PC-9 (cell line): ENCODE measurements around the gene TUBGCP2. TPM values are rescaled to one million over a fixed set of nuclear protein-coding genes. Genes with fewer than 3 reads are reported as not detected.

Source experiments
- BruUV-seq: library from RNA; stranded (reverse); fragments of 400-500 nt; replicated peaks from 2 replicates; lab custom pipeline; 2021; lab: Mats Ljungman, UMichigan
- CTCF ChIA-PET: fragments of 300-600 bp; sonication (Branson Sonifier 250); formaldehyde crosslinking; loops from one replicate; lab custom pipeline; 2022; ENCODE audit warnings: antibody characterized with exemption; lab: Charles Lee
- POLR2A ChIA-PET: fragments of 300-600 bp; sonication (Branson Sonifier 250); formaldehyde crosslinking; loops from one replicate; lab custom pipeline; 2022; ENCODE audit warnings: antibody characterized with exemption; ENCODE audit not compliant: unreplicated experiment; lab: Charles Lee
- DNase-seq, 2 experiments: peaks; one replicate each; pipeline versions ENCODE4 v3.0.0 to v3.0.0-alpha.2; 2015 to 2022; ENCODE audit warnings: mixed read lengths in 1 of 2
- H2AFZ ChIP-seq: fragments of 200-600 bp; sonication (generic); 2 replicates; pipeline ENCODE4 v1.8.1; 2017; ENCODE audit warnings: antibody characterized with exemption
- H3F3A ChIP-seq: fragments of 200-600 bp; sonication (generic); 2 replicates; pipeline ENCODE4 v1.8.1; 2017; ENCODE audit warnings: antibody characterized with exemption, mild to moderate bottlenecking, low read depth; ENCODE audit not compliant: insufficient read depth
- H3K27ac ChIP-seq: fragments of 200-600 bp; sonication (generic); 2 replicates; pipeline ENCODE4 v1.6.1; 2016; ENCODE audit warnings: mixed run types
- H3K27me3 ChIP-seq: fragments of 200-600 bp; sonication (generic); 2 replicates; pipeline ENCODE4 v1.6.1; 2016; ENCODE audit warnings: low read depth, mixed run types; ENCODE audit not compliant: insufficient read depth
- H3K36me3 ChIP-seq: fragments of 200-600 bp; sonication (generic); 2 replicates; pipeline ENCODE4 v1.6.1; 2016; ENCODE audit warnings: low read depth, mixed run types
- H3K4me1 ChIP-seq: fragments of 200-600 bp; sonication (generic); replicated peaks from 2 replicates; pipeline ENCODE4 v1.6.1; 2016; ENCODE audit warnings: mixed run types; ENCODE audit not compliant: insufficient read depth
- H3K4me2 ChIP-seq: fragments of 200-600 bp; sonication (generic); 2 replicates; pipeline ENCODE4 v1.6.1; 2017; ENCODE audit warnings: mixed run types
- H3K4me3 ChIP-seq: fragments of 200-600 bp; sonication (generic); 2 replicates; pipeline ENCODE4 v1.6.1; 2016; ENCODE audit warnings: mixed run types
- H3K79me2 ChIP-seq: fragments of 200-600 bp; sonication (generic); 2 replicates; pipeline ENCODE4 v1.6.1; 2017; ENCODE audit warnings: low read depth, mixed run types
- H3K9me2 ChIP-seq: fragments of 200-600 bp; sonication (generic); 2 replicates; pipeline ENCODE4 v1.8.1; 2017; ENCODE audit warnings: mild to moderate bottlenecking; ENCODE audit not compliant: insufficient read depth
- H3K9me3 ChIP-seq: fragments of 200-600 bp; sonication (generic); 2 replicates; pipeline ENCODE4 v1.8.1; 2016; ENCODE audit warnings: low read depth; ENCODE audit not compliant: insufficient read depth
- H4K20me1 ChIP-seq: fragments of 200-600 bp; sonication (generic); 2 replicates; pipeline ENCODE4 v1.8.1; 2017; ENCODE audit not compliant: insufficient read depth
- CTCF ChIP-seq: fragments of 200-600 bp; sonication (generic); conservative IDR thresholded peaks from 2 replicates; pipeline ENCODE4 v1.6.1; 2017; ENCODE audit warnings: mixed run types, antibody characterized with exemption, mild to moderate bottlenecking, moderate library complexity
- EZH2 ChIP-seq: fragments of 200-600 bp; sonication (generic); IDR thresholded peaks from 2 replicates; pipeline ENCODE4 v1.8.0; 2017; ENCODE audit warnings: antibody characterized with exemption, low read depth
- intact Hi-C: fragments of 100-400 bp; cut with micrococcal nuclease; formaldehyde crosslinking; loops from one replicate; pipeline ENCODE4 v1.10.0; 2022; ENCODE audit not compliant: unreplicated experiment
- total RNA-seq: library from RNA; stranded (reverse); gene quantifications from 2 replicates; pipeline ENCODE4 v1.2.3, GENCODE V29; 2021

The TUBGCP2 gene
- total RNA-seq, 1 experiment from 2014 or later = 52.8 TPM

GRCh38 chr10:133249975-133250754 lies 58.5 kb downstream of the TUBGCP2 start:
- H3K9me3 ChIP-seq = no peaks in the 10 kb centered on the region
- H3K36me3 ChIP-seq = no peaks in the 10 kb centered on the region
- intact Hi-C loops = no loop called here
- H3K4me1 ChIP-seq = no peaks in the 10 kb centered on the region
- H3K27me3 ChIP-seq = peaks cover 4% of the 10 kb centered on the region; the same call in 1 of the 2 replicates
- H3K9me2 ChIP-seq = no peaks in the 10 kb centered on the region
- TF ChIP-seq EZH2 (no peak), CTCF (no peak)
- no peaks in the 10 kb centered on the region for H4K20me1 ChIP-seq
- H2AFZ ChIP-seq = no peak overlapping the region
- ChIA-PET POLR2A (no interaction called here), CTCF (no interaction called here)
- no peak for DNase-seq
- H3K27ac ChIP-seq = no peak overlapping the region
- no peak overlapping the region for H3K4me2 ChIP-seq
- H3F3A ChIP-seq = no peaks in the 10 kb centered on the region
- no TSS peak for BruUV-seq
- H3K4me3 ChIP-seq = no peak overlapping the region
- H3K79me2 ChIP-seq = no peaks in the 10 kb centered on the region

- H3K9me3 ChIP-seq = no peaks in the 10 kb centered on the region
- no peak overlapping the region for H2AFZ ChIP-seq
- intact Hi-C loops = no loop called here
- peaks cover 4% of the 10 kb centered on the region; the same call in 1 of the 2 replicates for H3K27me3 ChIP-seq
- ChIA-PET CTCF (no interaction called here), POLR2A (no interaction called here)
- no peak overlapping the region for H3K4me3 ChIP-seq
- no peak overlapping the region for H3K4me2 ChIP-seq
- no peak for TF ChIP-seq EZH2
- no peak for TF ChIP-seq CTCF
- no peak for DNase-seq
- no peaks in the 10 kb centered on the region for H3K79me2 ChIP-seq
- H3K36me3 ChIP-seq = no peaks in the 10 kb centered on the region
- H3K9me2 ChIP-seq = no peaks in the 10 kb centered on the region
- H4K20me1 ChIP-seq = no peaks in the 10 kb centered on the region
- no peaks in the 10 kb centered on the region for H3K4me1 ChIP-seq
- H3F3A ChIP-seq = no peaks in the 10 kb centered on the region
- BruUV-seq = no TSS peak
- H3K27ac ChIP-seq = no peak overlapping the region
Measured at GRCh38 chr10:133249094-133249780, 59.4 kb downstream of the TUBGCP2 start.

DNA sequence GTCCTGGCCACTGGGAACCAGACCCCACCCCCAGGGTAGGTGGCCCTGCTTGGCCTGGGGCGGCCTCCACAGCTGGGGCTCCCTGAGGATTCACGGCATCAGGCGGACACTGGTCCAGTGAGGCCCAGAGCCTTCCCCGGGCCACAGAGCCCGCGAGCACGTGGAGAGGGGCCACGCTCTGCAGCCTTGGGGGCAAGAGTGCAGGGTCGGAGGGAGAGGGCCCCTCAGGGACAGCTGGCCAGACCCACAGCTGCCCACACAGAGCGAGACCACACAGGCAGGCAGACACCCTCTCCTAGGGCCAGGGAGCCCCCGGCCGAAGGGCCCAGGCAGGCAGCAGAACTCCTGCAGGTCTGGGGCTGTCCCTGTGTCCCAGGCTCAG lies 60.3 kb downstream of the TUBGCP2 start:
- Histone ChIP-seq H3K4me3 (no peak overlapping the region), H3K9me2 (no peaks in the 10 kb centered on the region), H3K4me2 (no peak overlapping the region), H3K36me3 (no peaks in the 10 kb centered on the region), H3F3A (no peaks in the 10 kb centered on the region), H3K27me3 (peaks cover 4% of the 10 kb centered on the region; the same call in 1 of the 2 replicates), H3K27ac (no peak overlapping the region), H3K79me2 (no peaks in the 10 kb centered on the region), H3K4me1 (no peaks in the 10 kb centered on the region), H2AFZ (no peak overlapping the region), H4K20me1 (no peaks in the 10 kb centered on the region), H3K9me3 (no peaks in the 10 kb centered on the region)
- TF ChIP-seq CTCF = no peak
- no peak for TF ChIP-seq EZH2
- BruUV-seq = no TSS peak
- ChIA-PET CTCF (no interaction called here), POLR2A (no interaction called here)
- DNase-seq = no peak
- intact Hi-C loops = no loop called here
